HG03135 (cell line): Measurements from ENCODE around the gene VKORC1L1.
"Not testable (repeated sequence)": the region's sequence is repeated elsewhere in the genome, so short reads cannot be mapped to it uniquely, and the experiment has no call there.

ENCODE experiments used
- ATAC-seq: cut with Tn5 transposase; IDR thresholded peaks from one replicate; pipeline ENCODE4 v1.9.1; 2021; ENCODE audit warnings: mild to moderate bottlenecking, moderate library complexity; ENCODE audit not compliant: unreplicated experiment

Gene VKORC1L1

GRCh38 chr7:65937296-65937695, 64.4 kb downstream of the VKORC1L1 start:
- ATAC-seq: no peak

GRCh38 chr7:65938336-65938895, 65.5 kb downstream of the VKORC1L1 start:
- no peak for ATAC-seq

GRCh38 chr7:65945787-65946186, 72.9 kb downstream of the VKORC1L1 start:
- ATAC-seq: not testable (repeated sequence)

GRCh38 chr7:65946904-65947303, 74.0 kb downstream of the VKORC1L1 start:
- ATAC-seq: no peak

- no peak for ATAC-seq
These were observed 79.1 kb downstream of the VKORC1L1 start for GRCh38 chr7:65951837-65952578.

- no peak for ATAC-seq
These were observed 80.3 kb downstream of the VKORC1L1 start for GRCh38 chr7:65953001-65953720.

- ATAC-seq: no peak
These were observed 81.1 kb downstream of the VKORC1L1 start for GRCh38 chr7:65953890-65954450.

GRCh38 chr7:65955718-65956117, 82.8 kb downstream of the VKORC1L1 start:
- ATAC-seq: no peak

- ATAC-seq: no peak
These were observed 87.6 kb downstream of the VKORC1L1 start for GRCh38 chr7:65960351-65961074.

GRCh38 chr7:65962033-65962432, 89.2 kb downstream of the VKORC1L1 start:
- no peak for ATAC-seq

GRCh38 chr7:65964671-65965070, 91.8 kb downstream of the VKORC1L1 start:
- not testable (repeated sequence) for ATAC-seq

- ATAC-seq: no peak
These were observed 93.3 kb downstream of the VKORC1L1 start for GRCh38 chr7:65966146-65966545.

GRCh38 chr7:65967361-65968155, 94.7 kb downstream of the VKORC1L1 start:
- ATAC-seq: no peak

- ATAC-seq: no peak
These were observed 95.6 kb downstream of the VKORC1L1 start for GRCh38 chr7:65968256-65969185.

GRCh38 chr7:65971021-65971420, 98.1 kb downstream of the VKORC1L1 start:
- no peak for ATAC-seq

- ATAC-seq: no peak
These were observed 100.1 kb downstream of the VKORC1L1 start for GRCh38 chr7:65972976-65973375.

GRCh38 chr7:65974191-65974801, 101.4 kb downstream of the VKORC1L1 start:
- no peak for ATAC-seq

- no peak for ATAC-seq
These were observed 102.0 kb downstream of the VKORC1L1 start for GRCh38 chr7:65974876-65975275.
